A549 (cell line): ENCODE measurements around the gene GRK7. TPM values are rescaled to one million over a fixed set of nuclear protein-coding genes. Genes with fewer than 3 reads are reported as not detected.

Experiments used
- ATAC-seq, 2 experiments: fragments of 200-7000 bp in 1 of 2; fragments of >200 bp in 1 of 2; cut with Nextera tagmentation in 1 of 2; cut with Tn5 transposase in 1 of 2; 3 replicates each; pipeline versions ENCODE4 v1.8.0 to v1.9.1; 2018 to 2020; ENCODE audit warnings: mild to moderate bottlenecking in 1 of 2, moderate library complexity in 1 of 2
- CTCF ChIA-PET: fragments of 300-600 bp; sonication (Branson Sonifier 250); formaldehyde crosslinking; extraction: SDS; loops from one replicate; lab custom pipeline; 2021; ENCODE audit warnings: antibody characterized with exemption, inconsistent platforms; lab: Yijun Ruan, JAX
- POLR2A ChIA-PET: fragments of 350-600 bp; formaldehyde crosslinking; extraction: SDS; loops from one replicate; lab custom pipeline; 2021; ENCODE audit warnings: antibody characterized with exemption, inconsistent platforms; lab: Yijun Ruan, JAX
- DNase-seq, 2 experiments: peaks; one replicate each; pipeline versions ENCODE4 v3.0.0 to v3.0.0-alpha.2; 2011 to 2016; ENCODE audit warnings: low read depth in 1 of 2, low spot score in 1 of 2
- FAIRE-seq: peaks from 2 replicates; lab custom pipeline; 2011; peaks lifted over from hg19 to GRCh38; lab: Jason Lieb, UNC
- H3K27ac ChIP-seq, 2 experiments: fragments of >200 bp; sonication (Bioruptor Twin); formaldehyde crosslinking; 3 replicates each; pipeline ENCODE4 v1.5.1; 2016 to 2017
- H3K4me1 ChIP-seq: fragments of >200 bp; sonication (Bioruptor Twin); formaldehyde crosslinking; 3 replicates; pipeline ENCODE4 v1.6.1; 2016
- H3K4me2 ChIP-seq: fragments of >200 bp; sonication (Bioruptor Twin); formaldehyde crosslinking; 3 replicates; pipeline ENCODE4 v1.6.1; 2016
- H3K4me3 ChIP-seq: fragments of >200 bp; sonication (Bioruptor Twin); formaldehyde crosslinking; 3 replicates; pipeline ENCODE4 v1.5.1; 2016
- H3K9me3 ChIP-seq: fragments of >200 bp; sonication (Bioruptor Twin); formaldehyde crosslinking; 3 replicates; pipeline ENCODE4 v1.6.1; 2016
- BHLHE40 ChIP-seq: IDR thresholded peaks from 2 replicates; pipeline ENCODE4 v1.6.1; 2012; ENCODE audit warnings: low read depth, low read length, inconsistent platforms
- CEBPB ChIP-seq, 2 experiments: fragments of >200 bp in 1 of 2; sonication (Bioruptor Twin) in 1 of 2; formaldehyde crosslinking in 1 of 2; IDR thresholded peaks; 2 replicates each; pipeline ENCODE4 v1.6.1; 2012 to 2016
- CHD4 ChIP-seq: fragments of 200-600 bp; sonication (generic); IDR thresholded peaks from 2 replicates; pipeline ENCODE4 v1.6.1; 2016; ENCODE audit warnings: antibody characterized with exemption, mild to moderate bottlenecking, borderline replicate concordance
- EHMT2 ChIP-seq: fragments of 200-600 bp; sonication (generic); IDR thresholded peaks from 2 replicates; pipeline ENCODE4 v1.6.1; 2016; ENCODE audit warnings: antibody characterized with exemption, low read depth, mild to moderate bottlenecking, moderate library complexity
- FOSB ChIP-seq: fragments of 250-450 bp; sonication (Bioruptor Pico); IDR thresholded peaks from 2 replicates; pipeline ENCODE4 v1.5.0; 2020; ENCODE audit warnings: mild to moderate bottlenecking, moderate library complexity
- FOSL2 ChIP-seq, 2 experiments: fragments of 450-650 bp in 1 of 2; fragments of >200 bp in 1 of 2; sonication (Bioruptor Twin) in 1 of 2; formaldehyde crosslinking; IDR thresholded peaks; 2 replicates each; pipeline versions ENCODE4 v1.5.0 to v1.6.1; 2016 to 2020; ENCODE audit warnings: mild to moderate bottlenecking in 1 of 2, moderate library complexity in 1 of 2
- FOXS1 ChIP-seq: fragments of 250-450 bp; sonication (Bioruptor Pico); IDR thresholded peaks from 2 replicates; pipeline ENCODE4 v1.5.0; 2020; ENCODE audit warnings: mild to moderate bottlenecking, moderate library complexity
- KDM1A ChIP-seq: fragments of 200-600 bp; sonication (generic); IDR thresholded peaks from 2 replicates; pipeline ENCODE4 v1.6.1; 2016; ENCODE audit warnings: low read depth, mild to moderate bottlenecking
- MYC ChIP-seq: IDR thresholded peaks from 2 replicates; pipeline ENCODE4 v1.6.1; 2012; ENCODE audit warnings: mild to moderate bottlenecking, inconsistent platforms, low read length, improper control_type of control experiment, borderline replicate concordance
- NPAS2 ChIP-seq: fragments of 250-450 bp; sonication (Bioruptor Pico); IDR thresholded peaks from 2 replicates; pipeline ENCODE4 v1.8.0; 2022; ENCODE audit warnings: mild to moderate bottlenecking, moderate library complexity, borderline replicate concordance
- POLR2AphosphoS2 ChIP-seq: conservative IDR thresholded peaks from 2 replicates; pipeline ENCODE4 v1.6.1; 2012; ENCODE audit warnings: low read length, improper control_type of control experiment, inconsistent platforms
- RFX5 ChIP-seq: fragments of 450-650 bp; IDR thresholded peaks from 2 replicates; pipeline ENCODE4 v1.7.1; 2014; ENCODE audit warnings: antibody characterized with exemption, mild to moderate bottlenecking, moderate library complexity
- RNF2 ChIP-seq: fragments of 200-600 bp; sonication (generic); IDR thresholded peaks from 2 replicates; pipeline ENCODE4 v1.6.1; 2016; ENCODE audit warnings: low read depth, mild to moderate bottlenecking, antibody characterized with exemption, moderate library complexity, borderline replicate concordance
- TFCP2L1 ChIP-seq: fragments of 250-450 bp; sonication (Bioruptor Pico); IDR thresholded peaks from 2 replicates; pipeline ENCODE4 v1.5.0; 2021; ENCODE audit warnings: mild to moderate bottlenecking
- ZC3H11A ChIP-seq: fragments of 450-650 bp; IDR thresholded peaks from 2 replicates; pipeline ENCODE4 v1.6.1; 2014; ENCODE audit warnings: antibody characterized with exemption, mild to moderate bottlenecking
- ZNF302 ChIP-seq: fragments of 250-450 bp; sonication (Bioruptor Pico); IDR thresholded peaks from 2 replicates; pipeline ENCODE4 v1.9.0; 2021; ENCODE audit warnings: inconsistent platforms, mild to moderate bottlenecking, moderate library complexity
- ZSCAN20 ChIP-seq: fragments of 250-450 bp; sonication (Bioruptor Pico); IDR thresholded peaks from 2 replicates; pipeline ENCODE4 v1.8.0; 2022; ENCODE audit warnings: mild to moderate bottlenecking, moderate library complexity
- WGBS: methylation state at CpG from one replicate; pipeline ENCODE4 v1.1.6; 2017; ENCODE audit errors: missing lambda C conversion rate; 5-methylcytosine and 5-hydroxymethylcytosine counted together
- polyA plus RNA-seq, 4 experiments: library from polyadenylated mRNA; depleted of rRNA in 3 of 4; stranded (reverse); fragments of >200 nt; fragmentation: RNase III in 1 of 4; extraction: RNeasy Plus Mini Kit Qiagen cat#74134 plus additional on column Dnase treatment in 1 of 4; gene quantifications; 2 replicates in 3 of 4; 3 replicates in 1 of 4; pipeline ENCODE4 v1.2.3, GENCODE V29; 2011 to 2017
- TF ChIP-seq, protein P1 (sequence below): fragments of 450-650 bp; IDR thresholded peaks from 2 replicates; pipeline ENCODE4 v1.6.1; 2014; ENCODE audit warnings: antibody characterized with exemption
- TF ChIP-seq, protein P2 (sequence below): fragments of 250-450 bp; sonication (Bioruptor Pico); IDR thresholded peaks from 2 replicates; pipeline ENCODE4 v1.5.0; 2020; ENCODE audit warnings: low read depth, mild to moderate bottlenecking, moderate library complexity
- TF ChIP-seq, protein P3 (sequence below): IDR thresholded peaks from 2 replicates; pipeline ENCODE4 v1.6.1; 2012
- TF ChIP-seq, protein P4 (sequence below): fragments of 150-350 bp; IDR thresholded peaks from 2 replicates; pipeline ENCODE4 v1.6.1; 2014; ENCODE audit warnings: low read depth, mild to moderate bottlenecking, low read length

The GRK7 gene
- polyA plus RNA-seq, 2 of the 4 experiments (the other 2 are of a cell fraction): 0.03 TPM; not detected in 1

DNA sequence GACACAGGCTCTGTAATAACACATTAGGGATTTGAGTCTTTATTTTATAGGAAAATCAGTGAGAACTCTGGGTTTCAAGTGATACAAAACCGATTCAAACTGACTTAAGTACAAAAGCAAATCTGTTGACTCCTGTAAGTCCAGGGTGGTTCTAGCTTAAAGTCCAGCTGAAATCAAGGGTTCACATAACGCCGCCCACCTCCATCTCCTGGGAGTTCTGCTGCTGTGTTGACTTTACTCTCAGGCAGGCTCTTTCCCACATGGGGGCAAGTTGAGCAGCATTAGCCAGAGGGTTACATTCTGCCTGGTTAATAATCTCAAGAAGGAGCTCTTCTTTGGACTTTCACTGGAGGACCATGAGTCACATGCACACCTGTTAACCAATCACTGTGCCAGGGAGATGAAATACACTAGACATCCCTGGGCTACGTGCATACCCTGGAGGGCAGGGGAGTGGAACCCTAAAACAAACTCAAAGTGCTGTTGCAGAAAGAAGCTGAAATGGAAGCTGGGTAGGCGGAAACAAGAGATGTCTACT, 34.8 kb upstream of the GRK7 start:
- TF ChIP-seq EHMT2: no peak
- TF ChIP-seq, protein P1, sequence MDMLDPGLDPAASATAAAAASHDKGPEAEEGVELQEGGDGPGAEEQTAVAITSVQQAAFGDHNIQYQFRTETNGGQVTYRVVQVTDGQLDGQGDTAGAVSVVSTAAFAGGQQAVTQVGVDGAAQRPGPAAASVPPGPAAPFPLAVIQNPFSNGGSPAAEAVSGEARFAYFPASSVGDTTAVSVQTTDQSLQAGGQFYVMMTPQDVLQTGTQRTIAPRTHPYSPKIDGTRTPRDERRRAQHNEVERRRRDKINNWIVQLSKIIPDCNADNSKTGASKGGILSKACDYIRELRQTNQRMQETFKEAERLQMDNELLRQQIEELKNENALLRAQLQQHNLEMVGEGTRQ: peak; percentile 24; the same call in 1 of the 2 replicates
- ChIA-PET POLR2A (no interaction called here), CTCF (interaction anchor here (0.5 to 1.5 kb wide), 6 partner anchors 10 to 418 kb away, joined by 3 to 4 read pairs (median 3); partner anchors contain the start of gene RNF7)
- Histone ChIP-seq H3K4me2 (no peak overlapping the region), H3K27ac (no peak overlapping the region), H3K9me3 (no peaks in the 10 kb centered on the region), H3K4me3 (no peak overlapping the region), H3K4me1 (no peaks in the 10 kb centered on the region; the same call in 2 of the 3 replicates)
- FAIRE-seq (no peak), DNase-seq (peak in 1 of 2 experiments; percentile 24), ATAC-seq (peak in 1 of 2 experiments; percentile 63; a peak in 3 of 6 replicates)
- 55% methylated on average over 5 of the region's 5 CpGs for WGBS

DNA sequence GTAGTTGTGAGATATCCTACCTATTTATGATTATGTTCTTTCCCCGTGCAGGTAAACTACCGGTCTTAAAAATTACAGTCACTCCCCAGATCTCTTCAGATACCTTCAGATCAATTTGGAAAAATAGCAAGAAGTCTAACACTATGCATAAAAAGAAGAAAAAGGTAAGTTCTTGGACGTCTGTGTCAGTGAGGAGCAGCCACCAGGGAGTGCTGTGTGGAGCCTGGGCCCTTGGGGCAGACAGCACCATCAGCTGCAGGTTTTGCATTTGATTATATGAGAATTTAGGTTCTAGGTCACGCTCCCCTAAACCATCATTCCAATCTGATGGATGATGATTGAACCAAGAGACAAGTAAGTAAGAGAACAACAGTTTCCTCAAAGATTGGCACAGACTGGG, 34.0 kb upstream of the GRK7 start:
- POLR2A ChIA-PET: no interaction called here
- TF ChIP-seq RFX5: no peak
- TF ChIP-seq, all 56 proteins: peak for 0
- Histone ChIP-seq H3K4me1 (no peaks in the 10 kb centered on the region; the same call in 2 of the 3 replicates), H3K4me3 (no peak overlapping the region), H3K27ac (no peak overlapping the region), H3K4me2 (no peak overlapping the region), H3K9me3 (no peaks in the 10 kb centered on the region)
- FAIRE-seq: no peak
- ATAC-seq: peak in 1 of 2 experiments; percentile 44; a peak in 1 of 6 replicates
- no peak for DNase-seq
- CTCF ChIA-PET: interaction anchor here (0.6 to 1.5 kb wide), 3 partner anchors 9 to 419 kb away, joined by 3 read pairs; partner anchors contain the start of gene RNF7
- 64% methylated on average over 4 of the region's 4 CpGs for WGBS

DNA sequence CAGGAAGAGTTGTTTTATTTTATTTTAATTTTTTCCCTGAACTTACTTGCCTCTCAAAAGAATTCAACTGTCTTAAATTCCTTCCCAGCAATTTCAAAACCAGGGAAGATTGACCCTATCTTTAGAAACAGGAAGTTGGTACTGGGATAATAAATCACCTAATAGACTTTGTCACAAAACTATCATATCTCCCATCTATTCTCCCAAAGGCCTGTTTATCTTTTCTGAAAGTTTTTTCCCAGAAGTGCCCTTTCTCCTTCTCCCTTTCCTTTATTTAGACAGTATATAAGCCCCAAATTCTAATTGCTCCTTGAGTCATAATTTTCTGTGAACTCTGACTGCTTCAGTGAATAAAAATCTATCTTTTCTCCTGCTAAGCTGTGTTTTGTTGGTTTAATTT, 28.0 kb upstream of the GRK7 start:
- TF ChIP-seq FOSL2 (IDR thresholded peaks at IDR 0.05) (no peak), FOSL2 (CRISPR knock-in tag; IDR thresholded peaks at IDR 0.05) (no peak), ZC3H11A (no peak), BHLHE40 (no peak), FOSB (CRISPR knock-in tag) (no peak), FOXS1 (CRISPR knock-in tag) (no peak), ZSCAN20 (CRISPR knock-in tag) (no peak), CEBPB (IDR thresholded peaks at IDR 0.05) (no peak), CHD4 (no peak), RNF2 (no peak), KDM1A (no peak), MYC (no peak), POLR2AphosphoS2 (no peak), TFCP2L1 (CRISPR knock-in tag) (no peak), NPAS2 (CRISPR knock-in tag) (no peak), ZNF302 (CRISPR knock-in tag) (no peak), EHMT2 (no peak), RFX5 (no peak)
- TF ChIP-seq, protein P2, sequence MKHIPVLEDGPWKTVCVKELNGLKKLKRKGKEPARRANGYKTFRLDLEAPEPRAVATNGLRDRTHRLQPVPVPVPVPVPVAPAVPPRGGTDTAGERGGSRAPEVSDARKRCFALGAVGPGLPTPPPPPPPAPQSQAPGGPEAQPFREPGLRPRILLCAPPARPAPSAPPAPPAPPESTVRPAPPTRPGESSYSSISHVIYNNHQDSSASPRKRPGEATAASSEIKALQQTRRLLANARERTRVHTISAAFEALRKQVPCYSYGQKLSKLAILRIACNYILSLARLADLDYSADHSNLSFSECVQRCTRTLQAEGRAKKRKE: no peak
- TF ChIP-seq, protein P3, sequence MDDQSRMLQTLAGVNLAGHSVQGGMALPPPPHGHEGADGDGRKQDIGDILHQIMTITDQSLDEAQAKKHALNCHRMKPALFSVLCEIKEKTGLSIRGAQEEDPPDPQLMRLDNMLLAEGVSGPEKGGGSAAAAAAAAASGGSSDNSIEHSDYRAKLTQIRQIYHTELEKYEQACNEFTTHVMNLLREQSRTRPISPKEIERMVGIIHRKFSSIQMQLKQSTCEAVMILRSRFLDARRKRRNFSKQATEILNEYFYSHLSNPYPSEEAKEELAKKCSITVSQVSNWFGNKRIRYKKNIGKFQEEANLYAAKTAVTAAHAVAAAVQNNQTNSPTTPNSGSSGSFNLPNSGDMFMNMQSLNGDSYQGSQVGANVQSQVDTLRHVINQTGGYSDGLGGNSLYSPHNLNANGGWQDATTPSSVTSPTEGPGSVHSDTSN: no peak
- TF ChIP-seq, protein P4, sequence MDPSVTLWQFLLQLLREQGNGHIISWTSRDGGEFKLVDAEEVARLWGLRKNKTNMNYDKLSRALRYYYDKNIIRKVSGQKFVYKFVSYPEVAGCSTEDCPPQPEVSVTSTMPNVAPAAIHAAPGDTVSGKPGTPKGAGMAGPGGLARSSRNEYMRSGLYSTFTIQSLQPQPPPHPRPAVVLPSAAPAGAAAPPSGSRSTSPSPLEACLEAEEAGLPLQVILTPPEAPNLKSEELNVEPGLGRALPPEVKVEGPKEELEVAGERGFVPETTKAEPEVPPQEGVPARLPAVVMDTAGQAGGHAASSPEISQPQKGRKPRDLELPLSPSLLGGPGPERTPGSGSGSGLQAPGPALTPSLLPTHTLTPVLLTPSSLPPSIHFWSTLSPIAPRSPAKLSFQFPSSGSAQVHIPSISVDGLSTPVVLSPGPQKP: no peak
- TF ChIP-seq, all 56 proteins: peak for 0
- H3K9me3 ChIP-seq: no peaks in the 10 kb centered on the region
- H3K4me2 ChIP-seq: no peak overlapping the region
- CTCF ChIA-PET: interaction anchor here (3.0 kb wide), 1 partner anchor 140 kb away, joined by 9 read pairs; no protein-coding TSS in a partner anchor
- POLR2A ChIA-PET: no interaction called here
- no peak overlapping the region for H3K4me3 ChIP-seq
- FAIRE-seq (no peak), ATAC-seq (no peak), DNase-seq (no peak)
- peaks cover 12% of the 10 kb centered on the region for H3K4me1 ChIP-seq
- H3K27ac ChIP-seq: no peak overlapping the region
